Cardiac fibroblast (primary cell): ENCODE results near the gene KRT12.

Experiments
- DNase-seq, 2 donors: peaks; one replicate each; pipeline versions ENCODE4 v3.0.0 to v3.0.0-alpha.2; 2010; ENCODE audit warnings: low read depth in 2 of 2
- H3K4me3 ChIP-seq, 2 donors: replicated peaks in 1 of 2; 1 replicate in 1 of 2; 2 replicates in 1 of 2; pipeline ENCODE4 v1.5.1; 2011; ENCODE audit warnings: low read depth in 2 of 2, low read length in 2 of 2, mild to moderate bottlenecking in 2 of 2, moderate library complexity in 1 of 2
- CTCF ChIP-seq: IDR thresholded peaks from one replicate; pipeline ENCODE4 v1.5.1; 2011; ENCODE audit warnings: low read depth, mild to moderate bottlenecking, low read length, inconsistent platforms

KRT12 gene

GRCh38 chr17:40812639-40813038, 54.4 kb downstream of the KRT12 start:
- no peak for DNase-seq
- H3K4me3 ChIP-seq = no peak overlapping the region
- no peak for TF ChIP-seq CTCF
